ENCODE results near the gene PRXL2B. TPM values are rescaled to one million over a fixed set of nuclear protein-coding genes. Genes with fewer than 3 reads are reported as not detected.

The PRXL2B gene
- total RNA-seq, 2 experiments from 2014 or later = 5.2 to 10.4 TPM

GRCh38 chr1:2602866-2603520 lies 16.4 kb downstream of the PRXL2B start:
- no TSS peak for BruUV-seq (replicated peaks)
- Histone ChIP-seq H3K27ac (ENCODE audit: low read depth, low read length, poor library complexity, severe bottlenecking) (no peak overlapping the region), H3K4me1 (ENCODE audit: insufficient read depth, low read length, poor library complexity, severe bottlenecking) (no peaks in the 10 kb centered on the region), H3K9me2 (ENCODE audit: insufficient read depth, low read length) (no peaks in the 10 kb centered on the region), H2AFZ (ENCODE audit: low read length) (no peak overlapping the region), H3K36me3 (ENCODE audit: insufficient read depth, low read length) (no peaks in the 10 kb centered on the region), H4K20me1 (ENCODE audit: insufficient read depth, low read length) (no peaks in the 10 kb centered on the region), H3K4me3 (ENCODE audit: low read depth, low read length, poor library complexity, severe bottlenecking) (no peak overlapping the region), H3K9me3 (ENCODE audit: low read length) (no peaks in the 10 kb centered on the region), H3K4me2 (ENCODE audit: low read length) (no peak overlapping the region), H3K79me2 (ENCODE audit: insufficient read depth, low read depth, low read length) (no peaks in the 10 kb centered on the region)
- intact Hi-C loops (cut with micrococcal nuclease; ENCODE audit: unreplicated experiment) = no loop called here
- no peak for DNase-seq (ENCODE audit: low spot score)
- TF ChIP-seq, protein P1, sequence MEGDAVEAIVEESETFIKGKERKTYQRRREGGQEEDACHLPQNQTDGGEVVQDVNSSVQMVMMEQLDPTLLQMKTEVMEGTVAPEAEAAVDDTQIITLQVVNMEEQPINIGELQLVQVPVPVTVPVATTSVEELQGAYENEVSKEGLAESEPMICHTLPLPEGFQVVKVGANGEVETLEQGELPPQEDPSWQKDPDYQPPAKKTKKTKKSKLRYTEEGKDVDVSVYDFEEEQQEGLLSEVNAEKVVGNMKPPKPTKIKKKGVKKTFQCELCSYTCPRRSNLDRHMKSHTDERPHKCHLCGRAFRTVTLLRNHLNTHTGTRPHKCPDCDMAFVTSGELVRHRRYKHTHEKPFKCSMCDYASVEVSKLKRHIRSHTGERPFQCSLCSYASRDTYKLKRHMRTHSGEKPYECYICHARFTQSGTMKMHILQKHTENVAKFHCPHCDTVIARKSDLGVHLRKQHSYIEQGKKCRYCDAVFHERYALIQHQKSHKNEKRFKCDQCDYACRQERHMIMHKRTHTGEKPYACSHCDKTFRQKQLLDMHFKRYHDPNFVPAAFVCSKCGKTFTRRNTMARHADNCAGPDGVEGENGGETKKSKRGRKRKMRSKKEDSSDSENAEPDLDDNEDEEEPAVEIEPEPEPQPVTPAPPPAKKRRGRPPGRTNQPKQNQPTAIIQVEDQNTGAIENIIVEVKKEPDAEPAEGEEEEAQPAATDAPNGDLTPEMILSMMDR (conservative IDR thresholded peaks at IDR 0.05; ENCODE audit: low read length) = no peak
- no peak for TF ChIP-seq EZH2phosphoT487 (IDR thresholded peaks at IDR 0.05; ENCODE audit: borderline replicate concordance, low read depth, low read length)
- ChIA-PET POLR2A (no interaction called here), CTCF (ENCODE audit: unreplicated experiment) (no interaction called here)

GRCh38 chr1:2603521-2604155 lies 17.1 kb downstream of the PRXL2B start:
- Histone ChIP-seq H3K9me2 (ENCODE audit: insufficient read depth, low read length) (no peaks in the 10 kb centered on the region), H3K36me3 (ENCODE audit: insufficient read depth, low read length) (no peaks in the 10 kb centered on the region), H3K9me3 (ENCODE audit: low read length) (no peaks in the 10 kb centered on the region), H3K79me2 (ENCODE audit: insufficient read depth, low read depth, low read length) (no peaks in the 10 kb centered on the region), H2AFZ (ENCODE audit: low read length) (no peak overlapping the region), H3K4me3 (ENCODE audit: low read depth, low read length, poor library complexity, severe bottlenecking) (no peak overlapping the region), H4K20me1 (ENCODE audit: insufficient read depth, low read length) (no peaks in the 10 kb centered on the region), H3K27ac (ENCODE audit: low read depth, low read length, poor library complexity, severe bottlenecking) (no peak overlapping the region), H3K4me2 (ENCODE audit: low read length) (no peak overlapping the region), H3K4me1 (ENCODE audit: insufficient read depth, low read length, poor library complexity, severe bottlenecking) (no peaks in the 10 kb centered on the region)
- no peak for TF ChIP-seq EZH2phosphoT487 (IDR thresholded peaks at IDR 0.05; ENCODE audit: borderline replicate concordance, low read depth, low read length)
- TF ChIP-seq, protein P1 (conservative IDR thresholded peaks at IDR 0.05; ENCODE audit: low read length) = no peak
- ChIA-PET POLR2A (interaction anchor here (0.6 kb wide), 1 partner anchor 314 kb away, joined by 3 read pairs; no protein-coding TSS in a partner anchor), CTCF (ENCODE audit: unreplicated experiment) (no interaction called here)
- intact Hi-C loops (cut with micrococcal nuclease; ENCODE audit: unreplicated experiment) = no loop called here
- no TSS peak for BruUV-seq (replicated peaks)
- no peak for DNase-seq (ENCODE audit: low spot score)

Measured in OCI-LY7 (cell line).